Activated naive CD4-positive, alpha-beta T cell treated with anti-CD3 and anti-CD28 coated beads for 36 hours (primary cell): ENCODE data around the gene TRPC4AP. TPM values are rescaled to one million over a fixed set of nuclear protein-coding genes. Genes with fewer than 3 reads are reported as not detected.

Source experiments
- CTCF ChIA-PET: fragments of 350-600 bp; sonication (Branson Sonifier 250); formaldehyde crosslinking; loops from one replicate; lab custom pipeline; 2021; ENCODE audit warnings: antibody characterized with exemption; lab: Charles Lee
- DNase-seq: peaks from one replicate; pipeline ENCODE4 v3.0.0-alpha.2; 2020
- H3K27ac Mint-ChIP-seq: one replicate; pipeline ENCODE4 v1.8.0; 2021; ENCODE audit warnings: mild to moderate bottlenecking, mixed read lengths
- H3K27me3 Mint-ChIP-seq: one replicate; pipeline ENCODE4 v1.8.0; 2021; ENCODE audit warnings: low read depth, mixed read lengths
- H3K36me3 Mint-ChIP-seq: one replicate; pipeline ENCODE4 v1.8.0; 2021; ENCODE audit warnings: low read depth, mixed read lengths
- H3K4me1 Mint-ChIP-seq: one replicate; pipeline ENCODE4 v1.8.0; 2021; ENCODE audit warnings: low read depth, mixed read lengths
- H3K4me3 Mint-ChIP-seq: one replicate; pipeline ENCODE4 v1.8.0; 2021; ENCODE audit warnings: mild to moderate bottlenecking, moderate library complexity, mixed read lengths
- H3K9me3 Mint-ChIP-seq: one replicate; pipeline ENCODE4 v1.8.0; 2021; ENCODE audit warnings: mixed read lengths
- intact Hi-C: fragments of 100-400 bp; cut with micrococcal nuclease; formaldehyde crosslinking; loops from one replicate; pipeline ENCODE4 v1.15.1; 2023
- total RNA-seq, 2 experiments: library from RNA; stranded (reverse); gene quantifications; one replicate each; pipeline ENCODE4 v1.2.3, GENCODE V29; 2021

The TRPC4AP gene
- total RNA-seq, 2 experiments from 2014 or later: 49.6 to 51.7 TPM

- Mint-ChIP-seq H3K36me3 (no peaks in the 10 kb centered on the region), H3K4me3 (no peak overlapping the region), H3K27me3 (no peaks in the 10 kb centered on the region), H3K9me3 (no peaks in the 10 kb centered on the region), H3K27ac (no peak overlapping the region), H3K4me1 (no peaks in the 10 kb centered on the region)
- intact Hi-C loops: no loop called here
- CTCF ChIA-PET: interaction anchor here (0.6 to 1.2 kb wide), 3 partner anchors 43 to 330 kb away, joined by 3 to 4 read pairs (median 3); no protein-coding TSS in a partner anchor
- no peak for DNase-seq
Observed at GRCh38 chr20:34974246-34974645, 118.4 kb downstream of the TRPC4AP start.

GRCh38 chr20:34971561-34972235 is 120.9 kb downstream of the TRPC4AP start:
- Mint-ChIP-seq H3K4me1 (no peaks in the 10 kb centered on the region), H3K4me3 (no peak overlapping the region), H3K36me3 (no peaks in the 10 kb centered on the region), H3K9me3 (no peaks in the 10 kb centered on the region), H3K27ac (no peak overlapping the region), H3K27me3 (no peaks in the 10 kb centered on the region)
- intact Hi-C loops: no loop called here
- CTCF ChIA-PET: interaction anchor here (0.5 to 1.3 kb wide), 2 partner anchors 16 to 201 kb away, joined by 3 read pairs; no protein-coding TSS in a partner anchor
- no peak for DNase-seq

DNA sequence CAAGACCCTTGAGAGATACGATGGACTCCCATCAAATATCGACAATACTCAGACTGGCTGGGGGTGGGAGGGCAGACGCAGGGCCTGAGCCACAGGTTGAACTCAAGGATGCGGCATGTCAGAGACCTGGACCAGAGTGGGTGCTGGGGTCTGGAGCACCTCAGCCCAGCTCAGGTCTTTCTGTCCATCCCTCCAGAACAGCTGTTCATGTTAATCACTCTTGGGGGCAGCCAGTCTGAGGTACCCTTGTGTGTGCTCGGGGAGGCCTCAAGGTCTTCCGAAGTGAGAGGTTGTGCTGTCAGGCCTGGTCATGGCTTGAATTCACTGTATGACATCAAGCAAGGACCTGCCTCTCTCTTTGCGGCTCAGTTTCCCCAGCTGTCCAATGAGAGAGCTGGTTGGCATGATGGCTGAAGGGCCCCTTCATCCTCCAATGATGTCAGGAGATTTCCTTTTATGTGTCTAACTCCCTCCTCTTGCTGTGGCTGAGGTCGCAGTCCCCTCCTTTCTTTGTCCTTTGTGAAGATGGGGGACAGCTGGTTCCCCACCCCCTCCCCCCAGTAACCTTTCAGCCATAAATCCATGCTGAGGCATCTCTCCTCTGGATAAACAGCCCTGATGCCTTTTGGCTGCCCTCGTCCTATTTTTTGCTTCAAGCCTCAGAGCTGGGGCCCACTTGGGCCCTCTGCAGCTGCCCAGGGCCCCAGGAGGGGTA is 121.6 kb downstream of the TRPC4AP start:
- no peak overlapping the region for H3K4me3 Mint-ChIP-seq
- H3K27me3 Mint-ChIP-seq: no peaks in the 10 kb centered on the region
- intact Hi-C loops: no loop called here
- H3K36me3 Mint-ChIP-seq: no peaks in the 10 kb centered on the region
- DNase-seq: no peak
- no peak overlapping the region for H3K27ac Mint-ChIP-seq
- CTCF ChIA-PET: no interaction called here
- H3K4me1 Mint-ChIP-seq: no peaks in the 10 kb centered on the region
- no peaks in the 10 kb centered on the region for H3K9me3 Mint-ChIP-seq

- CTCF ChIA-PET: no interaction called here
- no peaks in the 10 kb centered on the region for H3K36me3 Mint-ChIP-seq
- intact Hi-C loops: no loop called here
Observed at GRCh38 chr20:34970193-34970840, 122.3 kb downstream of the TRPC4AP start.

GRCh38 chr20:34968042-34968775 is 124.4 kb downstream of the TRPC4AP start:
- Mint-ChIP-seq H3K27ac (no peak overlapping the region), H3K27me3 (no peaks in the 10 kb centered on the region), H3K4me1 (no peaks in the 10 kb centered on the region), H3K4me3 (no peak overlapping the region), H3K9me3 (no peaks in the 10 kb centered on the region), H3K36me3 (no peaks in the 10 kb centered on the region)
- intact Hi-C loops: no loop called here
- DNase-seq: no peak
- CTCF ChIA-PET: no interaction called here

More at GRCh38 chr20:34970193-34970840, 122.3 kb downstream of the TRPC4AP start:
- H3K4me1 Mint-ChIP-seq: no peaks in the 10 kb centered on the region
- no peak overlapping the region for H3K27ac Mint-ChIP-seq
- no peaks in the 10 kb centered on the region for H3K27me3 Mint-ChIP-seq
- H3K9me3 Mint-ChIP-seq: no peaks in the 10 kb centered on the region
- DNase-seq: no peak
- no peak overlapping the region for H3K4me3 Mint-ChIP-seq

GRCh38 chr20:34967421-34967820 is 125.2 kb downstream of the TRPC4AP start:
- no peaks in the 10 kb centered on the region for H3K36me3 Mint-ChIP-seq
- no peaks in the 10 kb centered on the region for H3K27me3 Mint-ChIP-seq
- CTCF ChIA-PET: no interaction called here
- no peak for DNase-seq
- H3K4me1 Mint-ChIP-seq: no peaks in the 10 kb centered on the region
- no peak overlapping the region for H3K27ac Mint-ChIP-seq
- H3K4me3 Mint-ChIP-seq: no peak overlapping the region
- H3K9me3 Mint-ChIP-seq: no peaks in the 10 kb centered on the region
- intact Hi-C loops: no loop called here

DNA sequence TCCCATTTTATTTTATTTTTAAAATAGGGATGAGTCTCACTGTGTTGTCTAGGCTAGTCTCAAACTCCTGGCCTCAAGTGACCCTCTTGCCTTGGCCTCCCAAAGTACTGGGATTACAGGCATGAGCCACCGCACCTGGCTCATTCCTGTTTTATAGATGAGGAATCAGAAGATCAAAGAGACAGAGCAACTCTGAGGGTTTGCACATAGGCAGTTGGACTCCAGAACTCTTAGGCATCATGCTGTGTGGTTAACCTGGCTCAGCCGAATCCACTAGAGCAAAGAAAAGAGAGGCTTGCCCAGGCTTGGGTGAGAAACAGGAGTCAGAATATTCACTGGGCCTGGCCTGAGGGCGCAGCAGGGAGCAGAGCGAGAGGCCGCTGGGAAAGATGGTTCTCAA is 127.6 kb downstream of the TRPC4AP start:
- Mint-ChIP-seq H3K9me3 (no peaks in the 10 kb centered on the region), H3K27ac (no peak overlapping the region), H3K27me3 (no peaks in the 10 kb centered on the region), H3K36me3 (no peaks in the 10 kb centered on the region), H3K4me1 (peaks cover 6% of the 10 kb centered on the region), H3K4me3 (no peak overlapping the region)
- DNase-seq: no peak
- intact Hi-C loops: no loop called here
- CTCF ChIA-PET: no interaction called here

GRCh38 chr20:34964486-34964885 is 128.1 kb downstream of the TRPC4AP start:
- H3K36me3 Mint-ChIP-seq: no peaks in the 10 kb centered on the region
- no peaks in the 10 kb centered on the region for H3K9me3 Mint-ChIP-seq
- H3K4me3 Mint-ChIP-seq: no peak overlapping the region
- intact Hi-C loops: no loop called here
- CTCF ChIA-PET: interaction anchor here (3.8 kb wide), 1 partner anchor 90 kb away, joined by 29 read pairs; the partner anchor contains the start of gene GGT7
- H3K4me1 Mint-ChIP-seq: peaks cover 6% of the 10 kb centered on the region
- H3K27me3 Mint-ChIP-seq: no peaks in the 10 kb centered on the region
- H3K27ac Mint-ChIP-seq: peak overlapping the region; percentile 37
- DNase-seq: no peak

- Mint-ChIP-seq H3K27ac (no peak overlapping the region), H3K9me3 (no peaks in the 10 kb centered on the region), H3K4me1 (peaks cover 36% of the 10 kb centered on the region), H3K4me3 (no peak overlapping the region), H3K36me3 (peaks cover 5% of the 10 kb centered on the region), H3K27me3 (no peaks in the 10 kb centered on the region)
- CTCF ChIA-PET: interaction anchor here (0.6 to 6.5 kb wide), 7 partner anchors 12 to 190 kb away, joined by 3 to 122 read pairs (median 3); partner anchors contain the start of genes ACSS2, EDEM2 and GGT7
- intact Hi-C loops: loop anchor here (5.0 kb wide), 2 partner anchors 190 to 320 kb away; partner anchors contain the start of genes EDEM2 and MMP24OS
- no peak for DNase-seq
Observed at GRCh38 chr20:34956751-34957472, 135.7 kb downstream of the TRPC4AP start.

- H3K27me3 Mint-ChIP-seq: no peaks in the 10 kb centered on the region
- intact Hi-C loops: loop anchor here (5.0 kb wide), 2 partner anchors 191 to 321 kb away; partner anchors contain the start of genes EDEM2 and MMP24OS
Observed at GRCh38 chr20:34956041-34956458, 136.6 kb downstream of the TRPC4AP start.

More at GRCh38 chr20:34956041-34956458, 136.6 kb downstream of the TRPC4AP start:
- CTCF ChIA-PET: interaction anchor here (0.6 to 6.5 kb wide), 12 partner anchors 11 to 139 kb away, joined by 3 to 122 read pairs (median 4); partner anchors contain the start of genes ACSS2 and GGT7
- no peak for DNase-seq
- Mint-ChIP-seq H3K4me1 (peaks cover 36% of the 10 kb centered on the region), H3K27ac (peak overlapping the region; percentile 92), H3K36me3 (peaks cover 5% of the 10 kb centered on the region), H3K9me3 (no peaks in the 10 kb centered on the region), H3K4me3 (peak overlapping the region; percentile 98)
